NCI-H748 treated with DMSO at 0.1 percent for 48 hours (cell line): ENCODE results near the gene GSTO2.
A peak's percentile ranks its signal among the peaks of the same experiment; 100 is the strongest.
"Not testable (repeated sequence)": the region's sequence is repeated elsewhere in the genome, so short reads cannot be mapped to it uniquely, and the experiment has no call there.

Experiments
- DNase-seq: peaks from one replicate; lab custom pipeline; 2025; lab: John Stamatoyannopoulos, UW

The GSTO2 gene

DNA sequence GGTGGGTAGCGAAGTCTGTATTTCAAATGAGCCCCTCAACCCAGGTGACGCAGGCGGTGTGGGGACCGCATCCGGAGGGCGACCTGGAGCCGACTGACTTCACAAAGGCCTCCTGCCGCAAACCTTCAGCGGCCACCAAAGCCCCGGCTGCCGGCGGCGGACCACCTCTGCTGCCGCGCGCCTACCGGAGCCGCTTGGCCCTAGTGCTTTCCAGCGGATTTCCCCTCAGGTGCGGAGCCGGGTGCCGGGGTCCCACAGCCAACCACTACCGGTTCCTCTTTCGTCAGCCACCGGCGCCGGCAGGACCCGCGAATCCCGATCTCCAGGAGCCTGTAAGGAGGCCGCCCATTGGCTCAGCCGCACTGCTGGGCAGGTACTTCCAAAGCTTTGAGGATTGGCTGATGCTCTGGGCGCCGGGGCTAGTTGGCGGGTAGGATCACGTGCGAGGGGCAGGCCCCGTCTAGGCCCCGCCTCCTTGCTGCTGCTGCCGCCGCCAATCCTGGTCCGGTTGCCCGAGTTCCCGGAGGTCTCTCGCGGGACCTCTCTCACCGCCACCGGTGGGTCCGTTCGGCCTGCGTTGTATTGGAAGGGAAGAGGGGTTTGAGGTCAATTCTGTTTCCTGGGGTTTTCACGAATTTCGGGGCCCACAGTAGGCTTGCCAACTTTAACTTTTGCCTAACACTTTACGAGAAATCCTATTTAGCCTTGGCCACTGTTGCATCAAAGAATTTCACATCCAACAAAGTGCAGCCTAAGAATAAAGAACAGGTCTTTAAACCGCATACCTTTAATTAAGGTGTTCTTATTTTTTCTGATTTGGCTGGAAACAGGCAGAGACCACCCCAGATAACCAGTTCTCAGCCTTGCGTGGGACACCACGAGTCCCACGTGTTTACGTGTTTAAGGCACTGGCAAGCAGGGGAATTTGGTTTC, at the start of gene GSTO2:
Gene GSTO2, plus strand, starts transcription at position 472 of the 933 bp plus-strand sequence. CDS start 5,732 bp downstream, outside the sequence.
- peak; percentile 92 for DNase-seq

DNA sequence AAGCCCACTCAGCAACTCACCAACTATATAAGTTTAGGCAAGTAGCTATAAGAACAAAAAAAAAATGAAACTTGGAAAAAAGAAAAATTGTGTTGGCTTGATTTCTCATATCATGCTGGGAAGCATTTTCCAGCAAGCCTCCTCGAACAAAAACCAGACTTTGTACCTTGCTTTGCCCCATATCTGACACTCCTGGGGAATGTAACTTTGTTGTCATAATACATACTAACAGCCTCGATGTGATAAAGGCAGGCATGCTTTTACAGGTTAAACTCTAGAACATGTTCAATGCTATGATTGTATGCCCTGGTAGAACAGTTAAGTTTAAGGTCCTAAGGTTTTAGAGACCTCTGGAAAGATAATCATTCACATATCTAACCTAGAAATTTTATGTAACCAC, 48.5 kb upstream of the GSTO2 start:
- no peak for DNase-seq

DNA sequence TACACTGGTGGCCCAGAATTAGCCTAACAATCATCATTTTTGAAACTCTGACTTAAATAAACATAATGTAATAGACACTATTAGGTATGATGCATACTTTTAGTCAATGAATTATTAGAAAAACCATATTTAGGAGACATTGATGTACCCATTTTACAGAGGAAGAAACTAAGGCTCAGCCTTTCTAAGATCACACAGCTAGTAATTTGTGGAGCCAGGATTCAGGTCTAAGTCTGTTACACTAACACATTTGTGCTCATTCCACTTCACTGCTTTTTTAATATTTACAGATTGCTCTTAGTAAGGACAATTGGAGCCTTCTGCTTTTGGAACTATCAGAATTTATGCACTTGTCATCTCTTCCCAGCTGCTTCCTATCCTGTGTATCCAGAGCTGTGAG, 45.7 kb upstream of the GSTO2 start:
- no peak for DNase-seq

DNA sequence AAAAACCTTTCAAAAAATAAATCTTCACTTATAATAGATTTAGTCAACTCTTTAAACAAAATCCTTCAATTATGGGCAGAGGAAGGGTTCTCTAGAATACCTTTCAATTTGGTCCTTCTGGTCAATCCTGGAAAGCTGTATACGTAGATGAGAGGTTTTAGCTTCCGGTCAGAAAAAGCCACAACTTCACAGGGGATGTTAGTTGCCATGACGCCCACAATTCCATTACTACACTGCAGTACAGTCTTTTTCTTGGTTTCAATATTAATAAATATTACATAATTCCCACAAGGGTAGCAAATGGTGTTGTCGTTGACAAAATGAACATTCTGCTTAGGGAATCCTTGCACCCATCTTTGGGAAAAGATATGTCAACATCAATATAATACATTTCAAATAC, 38.5 kb upstream of the GSTO2 start:
- no peak for DNase-seq

DNA sequence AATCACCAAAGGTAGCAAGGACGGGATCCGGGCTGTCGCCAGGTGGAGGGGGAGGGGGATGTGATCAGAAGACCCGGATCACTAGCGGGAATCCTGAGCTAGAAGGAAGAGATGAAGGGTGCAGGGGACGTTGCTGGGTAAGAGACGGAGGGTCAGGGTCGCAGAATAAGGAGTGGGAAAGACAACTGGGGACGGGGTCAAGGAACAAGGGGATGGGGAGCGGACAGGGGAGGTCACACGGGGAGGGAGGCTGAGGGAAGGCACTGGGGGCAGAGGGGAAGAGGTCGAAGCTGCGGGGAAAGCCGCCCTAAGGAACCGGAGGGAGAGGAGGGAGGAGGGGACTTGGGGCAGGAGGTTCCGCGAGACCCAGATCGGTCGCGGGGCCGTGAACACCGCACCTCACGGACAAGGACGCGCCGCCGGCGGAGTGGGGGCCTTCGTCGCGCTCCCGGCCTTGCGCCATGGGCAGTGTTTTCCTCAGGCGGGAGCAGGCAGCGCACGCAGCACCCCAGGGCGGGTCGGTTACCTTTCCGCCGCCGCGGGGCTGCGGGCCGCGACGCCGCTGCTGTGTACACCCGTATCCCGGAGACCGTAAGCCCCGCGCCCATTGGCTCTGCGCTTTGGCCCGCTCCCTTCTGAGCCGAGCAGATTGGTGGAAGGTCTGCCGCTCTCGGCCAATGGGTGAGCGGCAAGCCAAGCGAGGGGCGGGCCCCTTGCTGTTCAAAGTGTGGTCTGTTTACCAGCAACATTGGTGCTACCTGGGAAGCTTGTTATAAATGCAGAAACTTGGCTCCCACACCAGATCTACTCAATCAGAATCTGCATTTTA, 37.0 kb upstream of the GSTO2 start, which contains the start of gene CFAP43:
Gene CFAP43, minus strand, starts transcription at position 581 of the 829 bp plus-strand sequence. Its CDS starts 118 bp downstream, at position 463.
- DNase-seq = peak; percentile 76

DNA sequence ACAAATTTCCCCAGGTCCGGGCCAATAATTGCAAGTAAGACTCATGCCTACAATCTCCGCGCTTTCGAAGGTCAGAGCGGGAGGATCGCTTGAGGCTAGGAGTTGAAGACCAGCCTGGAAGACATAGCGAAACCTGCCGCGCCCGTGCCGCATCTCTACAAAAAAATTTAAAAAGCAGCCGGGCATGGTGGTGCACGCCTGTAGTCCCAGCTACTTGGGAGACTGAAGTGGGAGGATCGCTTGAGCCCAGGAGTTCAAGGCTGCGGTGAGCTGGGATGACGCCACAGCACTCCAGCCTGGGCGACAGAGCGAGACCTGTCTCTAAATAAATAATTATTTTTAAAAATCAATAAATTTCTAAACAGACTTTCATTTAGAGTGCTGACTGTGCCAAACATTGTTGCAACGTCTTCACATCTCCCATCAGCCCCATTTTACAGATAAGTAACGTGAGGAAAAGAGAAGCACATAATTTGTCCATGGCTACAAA, 36.3 kb upstream of the GSTO2 start:
- DNase-seq = no peak

DNA sequence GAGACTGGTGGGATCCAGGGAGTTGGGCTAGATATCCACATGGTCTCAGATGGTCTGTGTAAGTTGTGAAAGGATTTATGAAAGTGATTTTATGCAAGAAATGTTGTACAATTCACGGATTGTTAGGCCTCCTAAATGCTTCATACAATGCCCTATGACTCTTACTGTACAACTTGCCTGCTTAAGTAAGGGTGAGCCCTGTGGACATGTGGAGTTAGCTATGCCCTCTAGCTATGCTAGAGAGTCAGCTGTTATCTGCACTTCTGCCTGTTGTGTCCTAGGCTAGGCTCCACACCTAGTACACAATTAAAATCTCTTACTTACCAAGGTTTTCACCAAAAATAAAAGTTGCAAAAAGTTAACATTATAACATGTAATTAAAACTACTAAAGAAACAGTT, 35.2 kb upstream of the GSTO2 start:
- DNase-seq = no peak

DNA sequence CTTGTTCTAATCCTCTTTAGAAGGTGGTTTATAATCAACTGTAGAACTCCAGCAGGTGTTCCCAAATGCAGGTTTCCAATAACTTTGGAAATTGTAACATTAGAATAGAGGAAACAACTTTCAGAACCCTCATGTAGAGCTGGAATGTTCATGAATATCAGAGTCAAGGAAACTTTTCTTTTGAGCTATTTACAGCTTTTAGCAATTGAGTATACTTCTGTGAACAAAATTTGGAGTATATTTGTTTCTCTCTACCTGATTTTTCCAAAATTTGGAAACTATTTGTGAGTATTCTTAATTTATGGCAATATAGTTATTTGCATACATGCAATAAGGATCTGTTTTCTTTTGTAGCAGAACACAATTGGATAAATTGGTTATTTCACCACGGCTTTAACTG, 34.0 kb upstream of the GSTO2 start:
- DNase-seq = no peak

DNA sequence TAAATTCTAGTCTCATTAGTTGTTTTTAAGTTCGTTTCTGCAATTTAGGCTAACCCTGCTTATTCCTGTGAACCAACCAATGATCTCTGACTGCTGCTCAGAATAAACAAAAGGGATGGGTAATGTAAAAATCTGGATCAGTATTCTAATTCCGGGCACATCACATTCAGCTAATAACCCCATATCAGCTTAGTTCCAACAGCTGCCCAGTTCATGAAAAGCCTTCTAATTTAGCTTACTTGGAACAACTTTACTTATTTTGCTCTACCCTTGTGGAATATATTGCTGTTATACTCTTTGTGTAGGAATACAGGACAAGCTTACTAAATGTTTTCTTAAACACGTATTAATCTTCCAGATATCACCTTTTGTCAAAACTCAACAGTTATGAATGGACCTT, 33.2 kb upstream of the GSTO2 start:
- DNase-seq = no peak

DNA sequence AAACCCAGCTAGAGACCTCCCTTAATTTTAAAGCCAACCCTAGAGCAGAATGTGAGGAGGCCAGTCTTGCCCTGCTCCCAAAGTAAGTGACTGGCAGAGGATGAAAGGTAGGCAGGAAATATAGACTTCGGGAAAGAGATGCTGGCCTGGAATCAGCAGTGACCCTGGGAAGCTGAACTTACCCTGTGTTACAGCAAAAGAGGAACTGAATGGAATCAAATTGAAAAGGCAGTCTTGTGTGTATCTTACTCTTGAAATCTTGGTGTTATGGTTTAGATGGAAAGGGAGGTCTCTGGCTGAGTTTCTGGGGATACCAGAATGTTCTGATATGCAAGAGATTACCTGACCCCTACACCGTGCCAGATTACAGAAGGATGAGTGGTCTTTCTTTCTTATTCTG, 28.9 kb upstream of the GSTO2 start:
- DNase-seq = no peak

DNA sequence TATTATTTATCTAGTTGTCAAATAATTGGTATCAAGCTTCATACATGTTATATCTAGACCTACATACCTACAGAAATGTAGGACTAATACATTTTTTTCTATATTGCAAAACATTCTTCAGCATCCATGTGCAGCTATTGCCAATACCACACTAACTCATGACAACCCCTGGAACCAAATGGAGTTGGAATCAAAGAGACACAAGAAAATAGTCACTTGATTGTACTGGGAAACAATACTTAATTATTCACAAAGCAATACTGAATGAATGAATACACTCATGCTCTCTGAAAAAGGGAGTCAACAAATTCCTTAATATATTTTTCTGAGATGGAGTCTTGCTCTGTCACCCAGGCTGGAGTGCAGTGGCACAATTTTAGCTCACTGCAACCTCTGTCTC, 26.4 kb upstream of the GSTO2 start:
- no peak for DNase-seq

DNA sequence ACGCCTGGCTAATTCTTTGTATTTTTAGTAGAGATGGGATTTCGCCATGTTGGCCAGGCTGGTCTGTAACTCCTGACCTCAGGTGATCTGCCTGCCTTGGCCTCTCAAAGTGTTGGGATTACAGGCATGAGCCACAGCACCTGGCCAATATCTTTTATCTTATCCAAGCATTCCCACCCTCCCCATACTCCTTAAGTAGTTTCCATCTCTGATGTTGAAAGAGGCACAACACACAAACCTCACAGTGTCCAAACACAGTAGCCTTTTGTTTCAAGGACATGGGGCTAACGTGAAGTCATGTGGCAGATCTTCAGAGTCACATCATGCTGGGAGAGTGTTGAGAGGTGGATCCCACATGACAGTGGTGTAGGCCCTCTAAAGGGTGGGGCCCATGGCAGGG, 26.0 kb upstream of the GSTO2 start:
- DNase-seq = not testable (repeated sequence)

DNA sequence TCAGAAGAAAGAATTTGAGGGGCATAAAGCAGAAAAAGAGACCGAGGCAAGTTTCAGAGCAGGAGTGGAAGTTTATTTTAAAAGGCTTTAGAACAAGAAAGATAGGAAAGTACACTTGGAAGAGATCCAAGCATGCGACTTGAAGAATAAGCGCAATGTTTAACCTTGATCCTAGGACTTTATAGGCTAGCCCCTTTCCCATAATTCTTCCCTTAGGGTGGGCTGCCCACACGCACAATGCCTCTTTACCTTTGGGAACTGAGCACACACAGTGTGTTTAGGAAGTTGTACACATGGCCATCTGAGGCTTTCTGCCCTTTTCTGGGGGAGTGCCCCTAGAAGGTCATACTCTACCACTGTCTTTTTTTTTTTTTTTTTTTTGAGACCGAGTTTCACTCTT, 25.5 kb upstream of the GSTO2 start:
- no peak for DNase-seq

DNA sequence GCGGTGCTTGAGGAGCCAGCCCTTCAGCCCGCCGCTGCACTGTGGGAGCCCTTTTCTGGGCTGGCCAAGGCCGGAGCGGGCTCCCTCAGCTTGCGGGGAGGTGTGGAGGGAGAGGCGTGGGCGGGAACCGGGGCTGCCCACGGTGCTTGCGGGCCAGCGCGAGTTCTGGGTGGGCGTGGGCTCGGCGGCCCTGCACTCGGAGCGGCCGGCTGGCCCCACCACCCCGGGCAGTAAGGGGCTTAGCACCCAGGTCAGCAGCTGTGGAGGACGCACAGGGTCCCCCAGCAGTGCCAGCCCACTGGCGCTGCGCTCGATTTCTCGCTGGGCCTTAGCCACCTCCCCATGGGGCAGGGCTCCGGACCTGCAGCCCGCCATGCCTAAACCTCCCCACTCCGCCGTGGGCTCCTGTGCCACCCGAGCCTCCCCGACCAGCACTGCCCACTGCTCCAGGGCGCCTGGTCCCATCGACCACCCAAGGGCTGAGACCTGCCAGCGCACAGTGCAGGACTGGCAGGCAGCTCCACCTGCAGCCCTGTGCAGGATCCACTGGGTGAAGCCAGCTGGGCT, 23.8 kb upstream of the GSTO2 start:
- DNase-seq = no peak

DNA sequence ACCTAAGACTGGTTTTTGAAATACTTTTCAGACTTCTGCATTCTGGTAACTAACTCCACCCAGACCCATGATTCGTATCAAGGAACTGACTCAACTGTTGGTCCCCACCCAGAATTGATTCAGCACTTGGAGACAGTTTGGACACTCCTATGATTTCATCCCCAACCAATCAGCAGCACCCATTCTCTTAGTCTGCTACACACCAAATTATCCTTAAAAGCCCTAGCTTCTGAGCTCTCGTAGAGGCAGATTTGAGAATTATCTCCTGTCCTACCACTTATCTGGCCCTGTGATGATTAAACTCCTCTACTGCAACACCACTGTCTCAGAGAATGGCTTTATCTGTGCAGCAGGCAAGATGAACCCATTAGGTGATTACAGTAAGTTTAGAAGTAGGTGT, 22.0 kb upstream of the GSTO2 start:
- no peak for DNase-seq

DNA sequence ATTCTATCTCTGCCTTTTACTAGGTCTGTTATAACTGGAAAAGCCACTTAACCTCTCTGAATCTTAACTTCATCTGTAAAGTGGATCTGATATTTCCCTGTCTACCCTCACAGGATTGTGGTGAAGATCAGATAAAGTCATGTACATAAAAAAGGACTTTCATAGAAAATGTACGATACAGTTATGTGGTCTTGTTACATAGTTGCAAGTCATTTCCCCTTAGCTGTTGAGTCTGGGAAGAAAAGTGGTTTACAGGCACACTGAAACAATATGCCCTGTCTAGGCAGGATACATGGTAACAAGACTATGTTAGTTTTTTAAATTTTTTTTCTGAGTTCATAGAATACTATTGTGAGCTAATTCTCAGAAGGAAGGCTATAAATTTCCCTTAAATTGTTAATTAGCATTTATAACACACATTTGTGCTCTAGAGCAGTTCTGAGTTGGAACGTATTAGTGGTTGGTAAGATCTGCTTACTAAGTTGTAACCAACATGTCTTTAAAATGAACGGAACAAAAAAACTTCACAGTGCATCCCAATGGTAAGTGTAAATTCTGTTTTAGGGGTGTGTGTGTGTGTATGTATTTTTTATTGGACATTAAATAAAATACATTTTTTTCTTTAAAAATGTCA, 21.4 kb upstream of the GSTO2 start:
- no peak for DNase-seq

DNA sequence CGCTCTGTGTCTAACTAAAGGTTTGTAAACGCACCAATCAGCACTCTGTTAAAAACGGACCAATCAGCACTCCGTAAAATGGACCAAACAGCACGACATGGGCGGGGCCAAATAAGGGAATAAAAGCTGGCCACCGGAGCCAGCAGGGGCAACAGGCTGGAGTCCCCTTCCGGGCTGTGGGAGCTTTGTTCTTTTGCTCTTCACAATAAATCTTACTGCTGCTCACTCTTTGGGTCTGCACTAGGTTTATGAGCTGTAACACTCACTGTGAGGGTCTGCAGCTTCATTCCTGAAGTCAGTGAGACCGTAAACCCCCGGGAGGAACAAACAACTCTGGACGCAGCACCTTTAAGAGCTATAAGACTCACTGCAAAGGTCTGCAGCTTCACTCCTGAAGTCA, 20.1 kb upstream of the GSTO2 start:
- not testable (repeated sequence) for DNase-seq

DNA sequence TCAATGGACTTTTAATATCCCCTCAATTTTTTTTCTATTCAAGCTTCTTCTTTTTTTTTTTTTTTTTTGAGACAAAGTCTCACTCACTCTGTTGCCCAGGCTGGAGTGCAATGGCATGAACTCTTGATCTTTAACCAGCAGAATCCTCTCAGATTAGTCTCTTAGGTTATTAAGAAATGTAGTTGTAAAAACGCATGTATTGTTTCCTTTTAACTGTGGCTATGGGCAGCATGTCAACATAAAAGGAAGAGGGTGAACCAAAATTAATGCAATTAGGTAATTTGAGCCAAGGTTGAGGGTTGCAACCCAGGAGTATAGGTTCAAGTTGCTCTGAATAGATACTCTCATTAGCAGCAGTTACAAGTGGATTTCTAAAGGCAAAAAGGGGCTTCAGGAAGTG, 18.6 kb upstream of the GSTO2 start:
- DNase-seq = peak; percentile 31

DNA sequence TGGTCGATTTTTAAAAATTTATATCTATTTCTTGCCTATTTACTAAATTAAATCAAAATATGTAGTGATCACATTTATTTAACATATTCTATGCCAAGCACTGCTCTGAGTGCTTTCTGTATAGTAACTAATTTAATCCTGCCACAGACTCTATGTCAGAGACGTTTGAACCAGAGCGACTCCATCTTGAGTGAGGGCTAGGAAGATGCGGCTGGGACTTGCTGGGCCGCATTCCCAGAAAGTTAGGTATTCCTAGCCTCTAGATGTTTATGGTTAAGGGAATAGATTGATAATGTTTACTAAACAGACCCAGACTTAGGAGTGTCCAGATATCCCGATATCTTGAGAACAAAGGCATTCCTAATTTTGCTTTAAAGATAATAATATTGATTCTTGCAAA, 17.5 kb upstream of the GSTO2 start:
- no peak for DNase-seq

DNA sequence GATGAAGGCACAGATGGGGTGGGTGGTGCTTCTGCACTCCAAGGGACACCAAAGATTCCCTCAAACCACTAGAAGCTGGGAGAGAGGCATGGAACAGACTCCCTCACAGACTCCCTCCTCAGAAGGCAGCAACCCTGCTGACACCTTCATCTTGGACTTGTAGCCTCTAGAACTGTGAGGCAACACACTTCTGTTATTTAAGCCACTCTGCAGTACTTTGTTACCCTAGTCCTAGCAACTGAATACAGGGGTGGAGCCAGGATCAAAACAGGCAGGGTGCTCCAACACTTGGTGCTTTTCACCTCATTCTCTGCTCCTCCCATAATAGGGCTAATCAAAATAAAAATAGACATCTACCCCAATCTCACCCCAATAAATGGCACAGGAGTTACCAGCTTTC, 16.6 kb upstream of the GSTO2 start:
- no peak for DNase-seq

DNA sequence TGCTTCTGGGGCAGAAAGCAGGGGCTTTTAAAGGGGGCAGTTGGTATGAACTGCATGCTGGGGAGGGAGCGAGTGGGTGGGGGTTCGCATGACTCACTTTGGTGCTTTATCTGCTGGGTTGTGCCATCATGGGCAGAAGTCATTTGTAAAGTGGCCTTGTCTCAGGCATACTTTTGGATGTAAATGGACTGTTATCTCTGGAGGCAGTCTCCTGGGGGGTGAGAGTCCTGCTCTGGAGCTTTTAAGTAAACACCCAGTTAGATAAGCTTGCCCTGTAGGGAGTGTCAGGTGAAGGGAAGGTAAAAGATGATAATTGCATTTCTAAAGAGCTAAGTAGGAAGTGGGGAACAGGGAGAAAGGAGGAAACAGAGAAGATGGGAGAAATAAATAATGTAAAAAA, 15.9 kb upstream of the GSTO2 start:
- DNase-seq = no peak
